ENCODE measurements around the gene ZNF426. TPM values are rescaled to one million over a fixed set of nuclear protein-coding genes. Genes with fewer than 3 reads are reported as not detected.
"Not testable (repeated sequence)": the region's sequence is repeated elsewhere in the genome, so short reads cannot be mapped to it uniquely, and the experiment has no call there.

The ZNF426 gene
- total RNA-seq, 1 donor from 2014 or later: 24.5 TPM

- peaks cover 13% of the 10 kb centered on the region for H3K27me3 Mint-ChIP-seq (ENCODE audit: unreplicated experiment)
- peak overlapping the region; percentile 96 for H3K4me3 Mint-ChIP-seq (ENCODE audit: unreplicated experiment)
- peaks cover 20% of the 10 kb centered on the region for H3K9me3 Mint-ChIP-seq (ENCODE audit: unreplicated experiment)
- peak overlapping the region; percentile 100 for H3K27ac Mint-ChIP-seq (ENCODE audit: unreplicated experiment)
- peaks cover 45% of the 10 kb centered on the region for H3K36me3 Mint-ChIP-seq (ENCODE audit: unreplicated experiment)
- H3K4me1 Mint-ChIP-seq (ENCODE audit: low read depth, unreplicated experiment); DNase-seq: not testable (repeated sequence)
Observed at GRCh38 chr19:9539201-9539600, 756 bp upstream of the ZNF426 start.

DNA sequence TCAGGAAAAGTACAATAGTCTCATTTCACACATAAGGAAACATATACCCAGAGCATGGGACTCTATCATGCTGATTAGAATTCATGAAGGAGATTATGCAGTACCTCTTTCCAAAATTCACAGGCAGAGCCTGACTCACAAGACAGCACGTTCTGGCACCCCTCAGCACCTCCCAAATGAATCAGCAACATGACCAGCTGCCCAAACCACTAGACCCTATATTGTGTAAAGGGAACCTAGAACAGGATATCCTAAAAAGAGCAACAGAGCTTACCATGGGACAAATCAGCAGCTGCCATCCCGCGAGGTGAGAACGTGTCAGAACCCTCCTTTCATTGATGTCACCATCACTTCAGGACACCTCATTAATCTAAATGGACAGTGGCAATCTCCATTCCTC is 2.5 kb downstream of the ZNF426 start:
- peaks cover 34% of the 10 kb centered on the region for H3K9me3 Mint-ChIP-seq (ENCODE audit: unreplicated experiment)
- H3K27ac Mint-ChIP-seq (ENCODE audit: unreplicated experiment): no peak overlapping the region
- peaks cover 13% of the 10 kb centered on the region for H3K27me3 Mint-ChIP-seq (ENCODE audit: unreplicated experiment)
- TF ChIP-seq, protein P1, sequence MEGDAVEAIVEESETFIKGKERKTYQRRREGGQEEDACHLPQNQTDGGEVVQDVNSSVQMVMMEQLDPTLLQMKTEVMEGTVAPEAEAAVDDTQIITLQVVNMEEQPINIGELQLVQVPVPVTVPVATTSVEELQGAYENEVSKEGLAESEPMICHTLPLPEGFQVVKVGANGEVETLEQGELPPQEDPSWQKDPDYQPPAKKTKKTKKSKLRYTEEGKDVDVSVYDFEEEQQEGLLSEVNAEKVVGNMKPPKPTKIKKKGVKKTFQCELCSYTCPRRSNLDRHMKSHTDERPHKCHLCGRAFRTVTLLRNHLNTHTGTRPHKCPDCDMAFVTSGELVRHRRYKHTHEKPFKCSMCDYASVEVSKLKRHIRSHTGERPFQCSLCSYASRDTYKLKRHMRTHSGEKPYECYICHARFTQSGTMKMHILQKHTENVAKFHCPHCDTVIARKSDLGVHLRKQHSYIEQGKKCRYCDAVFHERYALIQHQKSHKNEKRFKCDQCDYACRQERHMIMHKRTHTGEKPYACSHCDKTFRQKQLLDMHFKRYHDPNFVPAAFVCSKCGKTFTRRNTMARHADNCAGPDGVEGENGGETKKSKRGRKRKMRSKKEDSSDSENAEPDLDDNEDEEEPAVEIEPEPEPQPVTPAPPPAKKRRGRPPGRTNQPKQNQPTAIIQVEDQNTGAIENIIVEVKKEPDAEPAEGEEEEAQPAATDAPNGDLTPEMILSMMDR (IDR thresholded peaks at IDR 0.05; ENCODE audit: partially characterized antibody, unreplicated experiment): no peak
- DNase-seq: no peak
- no peak overlapping the region for H3K4me3 Mint-ChIP-seq (ENCODE audit: unreplicated experiment)
- H3K4me1 Mint-ChIP-seq (ENCODE audit: low read depth, unreplicated experiment): no peaks in the 10 kb centered on the region
- peaks cover 73% of the 10 kb centered on the region for H3K36me3 Mint-ChIP-seq (ENCODE audit: unreplicated experiment)

DNA sequence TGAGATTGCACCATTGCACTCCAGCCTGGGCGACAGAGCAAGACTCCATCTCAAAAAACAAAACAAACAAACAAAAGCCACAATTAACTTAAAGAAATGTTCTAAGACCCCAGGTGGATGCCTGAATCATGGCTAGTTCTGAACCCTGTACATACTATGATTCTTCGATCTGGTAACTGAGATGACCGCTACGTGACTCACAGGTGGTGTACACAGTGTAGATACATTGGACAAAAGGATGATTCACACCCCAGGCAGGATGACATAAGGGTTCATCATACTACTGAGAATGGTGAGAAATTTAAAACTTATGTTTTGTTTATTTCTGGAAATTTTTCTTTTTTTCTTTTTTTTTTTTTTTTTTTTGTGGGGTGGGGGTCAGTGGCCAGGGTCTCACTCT is 6.5 kb downstream of the ZNF426 start:
- H3K9me3 Mint-ChIP-seq (ENCODE audit: unreplicated experiment): peaks cover 38% of the 10 kb centered on the region
- H3K27me3 Mint-ChIP-seq (ENCODE audit: unreplicated experiment): peaks cover 4% of the 10 kb centered on the region
- TF ChIP-seq, protein P1 (IDR thresholded peaks at IDR 0.05; ENCODE audit: partially characterized antibody, unreplicated experiment): no peak
- no peak overlapping the region for H3K27ac Mint-ChIP-seq (ENCODE audit: unreplicated experiment)
- no peaks in the 10 kb centered on the region for H3K4me1 Mint-ChIP-seq (ENCODE audit: low read depth, unreplicated experiment)
- H3K36me3 Mint-ChIP-seq (ENCODE audit: unreplicated experiment): peaks cover 85% of the 10 kb centered on the region
- H3K4me3 Mint-ChIP-seq (ENCODE audit: unreplicated experiment): no peak overlapping the region
- no peak for DNase-seq

DNA sequence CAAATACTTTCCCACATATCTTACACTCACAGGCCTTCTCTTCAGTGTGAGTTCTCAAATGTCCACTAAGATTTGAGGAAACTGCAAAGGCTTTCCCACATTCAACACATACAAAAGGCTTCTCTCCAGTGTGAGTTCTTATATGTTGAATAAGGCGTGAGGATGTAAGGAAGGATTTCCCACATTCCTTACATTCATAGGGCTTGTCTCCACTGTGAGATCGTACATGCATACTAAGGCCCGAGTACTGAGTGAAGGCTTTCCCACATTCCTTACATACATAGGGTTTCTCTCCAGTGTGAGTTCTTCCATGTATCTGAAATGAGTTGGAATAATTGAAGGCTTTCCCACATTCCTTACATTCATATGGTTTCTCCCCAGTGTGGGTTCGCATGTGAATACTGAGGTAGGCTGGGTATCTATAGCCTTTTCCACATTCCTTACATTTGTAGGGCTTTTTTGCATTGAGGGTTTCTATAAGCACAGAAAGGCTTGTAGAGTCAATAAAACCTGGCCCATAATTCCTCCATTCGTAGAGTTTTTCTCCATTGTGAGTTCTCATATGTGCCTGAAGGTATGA is 9.6 kb downstream of the ZNF426 start:
- no peak for DNase-seq
- Mint-ChIP-seq H3K9me3 (ENCODE audit: unreplicated experiment) (peaks cover 51% of the 10 kb centered on the region), H3K4me3 (ENCODE audit: unreplicated experiment) (no peak overlapping the region), H3K27me3 (ENCODE audit: unreplicated experiment) (peaks cover 3% of the 10 kb centered on the region), H3K4me1 (ENCODE audit: low read depth, unreplicated experiment) (no peaks in the 10 kb centered on the region), H3K36me3 (ENCODE audit: unreplicated experiment) (peaks cover 86% of the 10 kb centered on the region), H3K27ac (ENCODE audit: unreplicated experiment) (no peak overlapping the region)
- TF ChIP-seq, protein P1 (IDR thresholded peaks at IDR 0.05; ENCODE audit: partially characterized antibody, unreplicated experiment): no peak

- H3K4me3 Mint-ChIP-seq (ENCODE audit: unreplicated experiment): no peak overlapping the region
- peaks cover 53% of the 10 kb centered on the region for H3K9me3 Mint-ChIP-seq (ENCODE audit: unreplicated experiment)
Observed at GRCh38 chr19:9523885-9524474, 14.5 kb downstream of the ZNF426 start.

More at GRCh38 chr19:9523885-9524474, 14.5 kb downstream of the ZNF426 start:
- Mint-ChIP-seq H3K4me1 (ENCODE audit: low read depth, unreplicated experiment) (no peaks in the 10 kb centered on the region), H3K27me3 (ENCODE audit: unreplicated experiment) (peaks cover 9% of the 10 kb centered on the region), H3K36me3 (ENCODE audit: unreplicated experiment) (peaks cover 66% of the 10 kb centered on the region), H3K27ac (ENCODE audit: unreplicated experiment) (no peak overlapping the region)
- TF ChIP-seq, protein P1 (IDR thresholded peaks at IDR 0.05; ENCODE audit: partially characterized antibody, unreplicated experiment): no peak
- DNase-seq: no peak

Data from glutamatergic neuron (in vitro differentiated cells).